HG02759 (cell line): ENCODE results near the gene SLC25A26.

ENCODE experiments used
- ATAC-seq: cut with Tn5 transposase; IDR thresholded peaks from one replicate; pipeline ENCODE4 v1.9.1; 2021; ENCODE audit warnings: mild to moderate bottlenecking, moderate library complexity; ENCODE audit not compliant: unreplicated experiment

SLC25A26 gene

DNA sequence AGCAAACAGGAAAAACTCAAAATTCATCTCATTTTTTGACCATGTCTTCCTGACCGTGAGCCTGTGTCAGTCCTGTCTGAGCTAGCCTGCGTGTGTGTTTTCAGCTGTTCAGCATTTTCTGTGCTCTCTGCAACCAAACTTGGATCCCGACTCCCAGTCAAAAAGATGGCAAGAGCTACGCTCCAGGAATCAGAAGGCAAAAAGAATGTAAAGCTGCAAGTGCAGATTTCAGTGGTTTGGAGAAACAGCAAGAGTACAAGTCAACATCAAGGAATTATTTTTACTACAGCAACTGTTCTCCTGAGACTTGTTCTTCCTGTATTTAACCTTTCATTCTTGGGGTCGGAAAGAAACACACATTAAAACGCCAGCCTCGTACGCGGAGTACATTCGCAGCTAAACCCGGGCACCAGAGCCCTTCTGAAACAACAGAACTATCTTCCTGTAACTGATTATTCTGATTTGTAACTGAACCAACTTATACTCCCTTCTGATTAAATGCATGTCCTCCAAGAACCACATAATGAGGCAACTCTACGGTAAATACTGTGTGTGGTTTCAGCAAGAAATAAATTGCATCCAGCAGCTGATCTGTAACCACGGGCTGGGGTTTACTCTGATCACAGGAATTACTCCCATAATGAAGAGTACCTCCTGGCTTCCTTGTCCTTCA lies 172.7 kb downstream of the SLC25A26 start:
- ATAC-seq: peak; percentile 23

DNA sequence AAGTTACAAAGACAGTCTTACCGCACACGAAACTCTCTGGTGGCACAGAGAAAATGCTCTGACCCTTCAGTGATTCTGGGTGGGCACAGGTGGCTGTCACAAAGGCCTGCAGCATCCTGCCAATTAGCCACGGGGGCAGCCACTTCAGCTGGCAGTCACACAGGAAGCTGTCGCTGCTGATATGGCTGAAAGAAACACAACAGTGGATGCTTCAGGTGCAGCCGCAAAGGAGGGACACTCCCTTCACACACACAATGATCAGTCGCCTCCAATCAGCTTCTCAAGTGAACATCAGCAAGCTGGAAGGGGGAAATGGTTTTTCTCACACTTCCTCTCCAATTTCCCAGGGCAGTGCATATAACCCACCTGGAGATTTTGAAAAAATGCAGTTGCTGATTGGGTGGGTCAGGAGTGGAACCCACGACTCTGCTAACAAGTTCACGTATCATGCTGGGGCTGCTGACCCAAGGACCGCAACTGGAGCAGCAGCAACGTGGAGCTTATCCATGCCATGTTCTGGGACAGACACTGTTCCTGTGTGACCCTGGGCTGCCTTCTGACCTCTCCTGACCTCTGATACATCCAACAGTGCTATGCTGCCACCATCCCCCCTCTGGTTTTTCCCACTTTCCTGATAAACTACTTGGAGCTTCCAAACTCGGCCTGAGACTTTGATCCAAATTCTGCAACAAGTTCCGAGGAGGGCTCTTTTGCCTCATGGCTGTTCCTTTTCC lies 173.4 kb downstream of the SLC25A26 start:
- peak; percentile 85 for ATAC-seq

DNA sequence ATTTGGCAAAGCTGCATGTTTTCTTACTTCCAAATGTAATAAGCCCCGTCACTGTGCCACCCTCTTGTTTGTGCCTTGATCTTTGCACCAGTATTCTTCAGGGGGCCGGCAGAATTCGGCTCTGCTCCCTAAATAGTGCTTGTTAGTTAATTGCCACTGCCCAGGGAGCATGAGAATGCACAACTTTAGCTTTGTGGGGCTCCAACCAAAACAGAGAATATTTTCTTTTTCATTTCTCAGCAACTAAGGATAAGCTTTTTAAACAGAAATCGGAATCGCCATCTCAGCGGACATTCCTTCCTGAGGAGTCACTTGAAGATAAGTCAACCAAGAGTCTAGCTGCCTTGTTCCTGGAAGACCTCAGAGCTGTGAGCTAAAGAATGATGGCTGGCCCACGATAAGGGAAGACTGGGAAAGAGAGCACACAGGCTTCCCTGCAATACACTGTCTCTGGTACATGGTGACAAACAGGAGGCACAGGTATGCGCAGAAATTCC lies 174.0 kb downstream of the SLC25A26 start:
- no peak for ATAC-seq

DNA sequence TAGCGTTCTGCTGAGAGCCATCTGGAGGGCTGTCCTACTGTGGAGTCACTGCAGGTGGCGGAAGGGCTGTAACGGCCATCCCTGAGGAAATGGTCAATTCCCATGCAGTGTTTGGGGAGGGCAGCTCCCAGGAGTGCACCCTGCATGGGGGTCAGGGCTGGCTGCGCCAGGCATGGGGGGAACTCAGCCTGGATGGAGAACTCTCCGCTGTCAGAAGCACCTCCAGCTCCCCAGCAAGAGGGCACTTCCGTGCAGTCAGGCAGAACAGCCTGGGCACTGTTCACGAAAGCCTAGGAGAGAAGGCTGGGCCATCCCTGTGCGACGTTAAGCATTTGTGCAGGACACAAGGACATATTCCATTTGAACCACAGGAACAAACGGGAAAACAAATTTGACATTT lies 174.8 kb downstream of the SLC25A26 start:
- ATAC-seq: no peak

GRCh38 chr3:66396161-66396760 lies 175.5 kb downstream of the SLC25A26 start:
- ATAC-seq: no peak

- ATAC-seq: no peak
These were observed 176.1 kb downstream of the SLC25A26 start for GRCh38 chr3:66396888-66397287.

GRCh38 chr3:66397745-66398144 lies 176.9 kb downstream of the SLC25A26 start:
- ATAC-seq: no peak

DNA sequence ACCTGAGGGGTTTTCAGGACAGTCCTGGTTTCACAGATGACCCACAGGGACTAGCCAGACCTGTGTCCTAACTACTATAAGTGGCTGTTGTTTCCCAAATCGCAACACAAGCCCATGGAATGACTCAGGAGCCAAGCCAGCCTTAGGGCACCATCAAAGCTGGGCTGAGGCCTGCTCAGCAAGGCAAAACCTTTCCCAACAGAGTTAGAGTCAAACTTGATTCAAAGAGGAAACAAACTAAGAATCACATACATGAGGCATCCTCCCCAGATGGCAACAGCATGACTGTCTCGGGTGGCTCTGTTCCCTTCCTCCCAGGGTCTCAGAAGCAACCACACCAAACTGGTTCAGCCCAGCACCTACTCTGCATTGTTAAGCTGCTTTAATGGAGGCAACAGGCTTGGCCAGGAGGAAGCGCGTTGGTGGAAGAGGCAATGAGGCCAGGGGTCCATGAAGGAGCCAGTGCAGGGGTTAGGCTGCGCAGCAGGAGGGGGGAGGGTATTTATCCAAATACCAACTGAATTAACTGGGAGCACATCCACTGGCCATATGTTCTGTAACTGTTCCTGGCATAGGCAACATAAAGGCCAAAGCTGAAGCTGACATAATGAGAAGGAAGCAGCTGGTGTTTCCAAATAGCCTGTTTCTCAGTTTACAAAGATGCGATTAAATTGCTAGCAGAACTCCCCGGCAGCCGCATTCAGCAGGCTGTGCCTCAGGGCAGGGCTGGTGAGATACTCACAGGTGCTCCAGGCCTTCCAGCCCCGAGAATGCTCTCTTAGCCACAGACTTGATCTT lies 177.6 kb downstream of the SLC25A26 start:
- no peak for ATAC-seq

DNA sequence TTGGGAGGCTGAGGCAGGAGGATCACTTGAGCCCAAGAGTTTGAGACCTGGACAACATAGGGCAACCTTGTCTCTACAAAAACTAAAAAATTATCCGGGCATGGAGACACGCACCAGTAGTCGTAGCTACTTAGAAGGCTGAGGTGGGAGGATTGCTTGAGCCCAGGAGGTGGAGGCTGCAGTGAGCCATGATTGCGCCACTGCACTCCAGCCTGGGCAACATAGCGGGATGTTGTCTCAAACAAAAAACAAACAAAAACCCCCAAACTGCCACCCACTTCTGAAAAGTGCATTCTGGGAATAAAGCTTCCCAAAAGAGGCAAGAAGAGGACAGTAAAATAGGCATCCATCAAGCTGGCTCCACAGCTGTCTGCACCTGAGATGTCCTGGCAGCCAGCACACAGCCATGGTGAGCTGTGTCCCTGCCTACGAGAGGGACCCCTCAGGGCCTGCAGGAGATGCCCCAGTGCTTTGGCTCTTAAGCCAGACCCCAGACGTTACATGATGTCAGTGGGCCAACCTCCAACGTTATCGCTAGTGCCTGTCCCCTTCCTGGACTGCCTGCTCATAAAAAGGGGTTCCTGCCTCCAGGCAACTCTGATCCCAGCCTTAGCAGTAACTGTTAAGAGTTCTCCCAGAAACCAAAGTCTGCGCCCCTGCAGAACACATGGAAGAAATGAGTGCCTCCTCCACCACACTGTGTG lies 178.9 kb downstream of the SLC25A26 start:
- no peak for ATAC-seq

GRCh38 chr3:66400411-66401156 lies 179.8 kb downstream of the SLC25A26 start:
- ATAC-seq: no peak

GRCh38 chr3:66401157-66401550 lies 180.4 kb downstream of the SLC25A26 start:
- no peak for ATAC-seq

- ATAC-seq: no peak
These were observed 181.1 kb downstream of the SLC25A26 start for GRCh38 chr3:66401675-66402491.

GRCh38 chr3:66402596-66403290 lies 181.9 kb downstream of the SLC25A26 start:
- ATAC-seq: no peak

- ATAC-seq: no peak
These were observed 182.7 kb downstream of the SLC25A26 start for GRCh38 chr3:66403323-66403990.

GRCh38 chr3:66404197-66404596 lies 183.4 kb downstream of the SLC25A26 start:
- ATAC-seq: no peak

GRCh38 chr3:66404903-66405700 lies 184.3 kb downstream of the SLC25A26 start:
- ATAC-seq: no peak

GRCh38 chr3:66405701-66406091 lies 184.9 kb downstream of the SLC25A26 start:
- no peak for ATAC-seq
